Measurements from ENCODE around the gene FRMD5.

FRMD5 gene

GRCh38 chr15:43911235-43911781 is 283.8 kb downstream of the FRMD5 start:
- Histone ChIP-seq H3K27me3 (replicated peaks; ENCODE audit: control insufficient read depth, insufficient read depth, low read length) (no peaks in the 10 kb centered on the region), H3K9ac (ENCODE audit: low read length) (peak overlapping the region; percentile 37), H3K4me3 (ENCODE audit: low read length) (peak overlapping the region; percentile 28), H3K36me3 (ENCODE audit: control insufficient read depth, insufficient read depth, low read length, severe bottlenecking) (no peaks in the 10 kb centered on the region), H3K9me3 (ENCODE audit: control insufficient read depth, low read length) (no peaks in the 10 kb centered on the region), H3K4me1 (ENCODE audit: control insufficient read depth, insufficient read depth, low read length) (peaks cover 80% of the 10 kb centered on the region)
- DNase-seq (ENCODE audit: low read depth), result peak; percentile 75

GRCh38 chr15:43908516-43909050 is 286.5 kb downstream of the FRMD5 start:
- Histone ChIP-seq H3K27me3 (replicated peaks; ENCODE audit: control insufficient read depth, insufficient read depth, low read length) (no peaks in the 10 kb centered on the region), H3K4me3 (ENCODE audit: low read length) (no peak overlapping the region), H3K9ac (ENCODE audit: low read length) (peak overlapping the region; percentile 72), H3K36me3 (ENCODE audit: control insufficient read depth, insufficient read depth, low read length, severe bottlenecking) (no peaks in the 10 kb centered on the region), H3K4me1 (ENCODE audit: control insufficient read depth, insufficient read depth, low read length) (peaks cover 56% of the 10 kb centered on the region), H3K9me3 (ENCODE audit: control insufficient read depth, low read length) (no peaks in the 10 kb centered on the region)
- no peak for DNase-seq (ENCODE audit: low read depth)

- H3K36me3 ChIP-seq (ENCODE audit: control insufficient read depth, insufficient read depth, low read length, severe bottlenecking), result no peaks in the 10 kb centered on the region
- H3K9me3 ChIP-seq (ENCODE audit: control insufficient read depth, low read length), result no peaks in the 10 kb centered on the region
- H3K4me1 ChIP-seq (ENCODE audit: control insufficient read depth, insufficient read depth, low read length), result peaks cover 31% of the 10 kb centered on the region
- peak overlapping the region; percentile 17 for H3K9ac ChIP-seq (ENCODE audit: low read length)
- H3K27me3 ChIP-seq (replicated peaks; ENCODE audit: control insufficient read depth, insufficient read depth, low read length), result no peaks in the 10 kb centered on the region
- no peak overlapping the region for H3K4me3 ChIP-seq (ENCODE audit: low read length)
- no peak for DNase-seq (ENCODE audit: low read depth)
These were observed 289.3 kb downstream of the FRMD5 start for GRCh38 chr15:43905755-43906154.

- Histone ChIP-seq H3K4me1 (ENCODE audit: control insufficient read depth, insufficient read depth, low read length) (peaks cover 18% of the 10 kb centered on the region), H3K9me3 (ENCODE audit: control insufficient read depth, low read length) (no peaks in the 10 kb centered on the region), H3K9ac (ENCODE audit: low read length) (no peak overlapping the region), H3K27me3 (replicated peaks; ENCODE audit: control insufficient read depth, insufficient read depth, low read length) (no peaks in the 10 kb centered on the region), H3K4me3 (ENCODE audit: low read length) (no peak overlapping the region), H3K36me3 (ENCODE audit: control insufficient read depth, insufficient read depth, low read length, severe bottlenecking) (no peaks in the 10 kb centered on the region)
- peak; percentile 90 for DNase-seq (ENCODE audit: low read depth)
These were observed 291.2 kb downstream of the FRMD5 start for GRCh38 chr15:43903864-43904290.

GRCh38 chr15:43901495-43901894 is 293.6 kb downstream of the FRMD5 start:
- Histone ChIP-seq H3K4me1 (ENCODE audit: control insufficient read depth, insufficient read depth, low read length) (peaks cover 8% of the 10 kb centered on the region), H3K9me3 (ENCODE audit: control insufficient read depth, low read length) (no peaks in the 10 kb centered on the region), H3K36me3 (ENCODE audit: control insufficient read depth, insufficient read depth, low read length, severe bottlenecking) (no peaks in the 10 kb centered on the region), H3K4me3 (ENCODE audit: low read length) (no peak overlapping the region), H3K9ac (ENCODE audit: low read length) (no peak overlapping the region), H3K27me3 (replicated peaks; ENCODE audit: control insufficient read depth, insufficient read depth, low read length) (no peaks in the 10 kb centered on the region)
- no peak for DNase-seq (ENCODE audit: low read depth)

- no peak for DNase-seq (ENCODE audit: low read depth)
- Histone ChIP-seq H3K36me3 (ENCODE audit: control insufficient read depth, insufficient read depth, low read length, severe bottlenecking) (no peaks in the 10 kb centered on the region), H3K9me3 (ENCODE audit: control insufficient read depth, low read length) (no peaks in the 10 kb centered on the region), H3K4me1 (ENCODE audit: control insufficient read depth, insufficient read depth, low read length) (peaks cover 8% of the 10 kb centered on the region), H3K4me3 (ENCODE audit: low read length) (no peak overlapping the region), H3K9ac (ENCODE audit: low read length) (no peak overlapping the region), H3K27me3 (replicated peaks; ENCODE audit: control insufficient read depth, insufficient read depth, low read length) (no peaks in the 10 kb centered on the region)
These were observed 294.1 kb downstream of the FRMD5 start for GRCh38 chr15:43900996-43901395.

GRCh38 chr15:43899928-43900327 is 295.1 kb downstream of the FRMD5 start:
- Histone ChIP-seq H3K27me3 (replicated peaks; ENCODE audit: control insufficient read depth, insufficient read depth, low read length) (no peaks in the 10 kb centered on the region), H3K4me3 (ENCODE audit: low read length) (no peak overlapping the region), H3K4me1 (ENCODE audit: control insufficient read depth, insufficient read depth, low read length) (peaks cover 8% of the 10 kb centered on the region), H3K36me3 (ENCODE audit: control insufficient read depth, insufficient read depth, low read length, severe bottlenecking) (no peaks in the 10 kb centered on the region), H3K9ac (ENCODE audit: low read length) (no peak overlapping the region), H3K9me3 (ENCODE audit: control insufficient read depth, low read length) (no peaks in the 10 kb centered on the region)
- DNase-seq (ENCODE audit: low read depth), result no peak

GRCh38 chr15:43898891-43899290 is 296.2 kb downstream of the FRMD5 start:
- no peaks in the 10 kb centered on the region for H3K36me3 ChIP-seq (ENCODE audit: control insufficient read depth, insufficient read depth, low read length, severe bottlenecking)
- peaks cover 8% of the 10 kb centered on the region for H3K4me1 ChIP-seq (ENCODE audit: control insufficient read depth, insufficient read depth, low read length)
- no peaks in the 10 kb centered on the region for H3K27me3 ChIP-seq (replicated peaks; ENCODE audit: control insufficient read depth, insufficient read depth, low read length)
- H3K9ac ChIP-seq (ENCODE audit: low read length), result no peak overlapping the region
- H3K9me3 ChIP-seq (ENCODE audit: control insufficient read depth, low read length), result no peaks in the 10 kb centered on the region
- DNase-seq (ENCODE audit: low read depth), result no peak
- H3K4me3 ChIP-seq (ENCODE audit: low read length), result no peak overlapping the region

- peaks cover 8% of the 10 kb centered on the region for H3K4me1 ChIP-seq (ENCODE audit: control insufficient read depth, insufficient read depth, low read length)
- no peak overlapping the region for H3K9ac ChIP-seq (ENCODE audit: low read length)
- H3K36me3 ChIP-seq (ENCODE audit: control insufficient read depth, insufficient read depth, low read length, severe bottlenecking), result no peaks in the 10 kb centered on the region
- DNase-seq (ENCODE audit: low read depth), result no peak
- no peak overlapping the region for H3K4me3 ChIP-seq (ENCODE audit: low read length)
- H3K27me3 ChIP-seq (replicated peaks; ENCODE audit: control insufficient read depth, insufficient read depth, low read length), result no peaks in the 10 kb centered on the region
- H3K9me3 ChIP-seq (ENCODE audit: control insufficient read depth, low read length), result no peaks in the 10 kb centered on the region
These were observed 298.5 kb downstream of the FRMD5 start for GRCh38 chr15:43896543-43896942.

- H3K9me3 ChIP-seq (ENCODE audit: control insufficient read depth, low read length), result no peaks in the 10 kb centered on the region
- no peaks in the 10 kb centered on the region for H3K36me3 ChIP-seq (ENCODE audit: control insufficient read depth, insufficient read depth, low read length, severe bottlenecking)
- no peaks in the 10 kb centered on the region for H3K27me3 ChIP-seq (replicated peaks; ENCODE audit: control insufficient read depth, insufficient read depth, low read length)
- no peak overlapping the region for H3K9ac ChIP-seq (ENCODE audit: low read length)
- no peak for DNase-seq (ENCODE audit: low read depth)
- peaks cover 8% of the 10 kb centered on the region for H3K4me1 ChIP-seq (ENCODE audit: control insufficient read depth, insufficient read depth, low read length)
- H3K4me3 ChIP-seq (ENCODE audit: low read length), result no peak overlapping the region
These were observed 299.5 kb downstream of the FRMD5 start for GRCh38 chr15:43895586-43895985.

- no peak overlapping the region for H3K4me3 ChIP-seq (ENCODE audit: low read length)
- no peak for DNase-seq (ENCODE audit: low read depth)
- H3K4me1 ChIP-seq (ENCODE audit: control insufficient read depth, insufficient read depth, low read length), result peaks cover 5% of the 10 kb centered on the region
- H3K9me3 ChIP-seq (ENCODE audit: control insufficient read depth, low read length), result no peaks in the 10 kb centered on the region
- no peaks in the 10 kb centered on the region for H3K27me3 ChIP-seq (replicated peaks; ENCODE audit: control insufficient read depth, insufficient read depth, low read length)
- H3K36me3 ChIP-seq (ENCODE audit: control insufficient read depth, insufficient read depth, low read length, severe bottlenecking), result no peaks in the 10 kb centered on the region
- H3K9ac ChIP-seq (ENCODE audit: low read length), result no peak overlapping the region
These were observed 301.1 kb downstream of the FRMD5 start for GRCh38 chr15:43893956-43894355.

GRCh38 chr15:43889042-43889441 is 306.0 kb downstream of the FRMD5 start:
- DNase-seq (ENCODE audit: low read depth), result no peak
- Histone ChIP-seq H3K4me3 (ENCODE audit: low read length) (no peak overlapping the region), H3K27me3 (replicated peaks; ENCODE audit: control insufficient read depth, insufficient read depth, low read length) (no peaks in the 10 kb centered on the region), H3K9ac (ENCODE audit: low read length) (no peak overlapping the region), H3K4me1 (ENCODE audit: control insufficient read depth, insufficient read depth, low read length) (no peaks in the 10 kb centered on the region), H3K36me3 (ENCODE audit: control insufficient read depth, insufficient read depth, low read length, severe bottlenecking) (no peaks in the 10 kb centered on the region), H3K9me3 (ENCODE audit: control insufficient read depth, low read length) (no peaks in the 10 kb centered on the region)

Data from adipocyte (in vitro differentiated cells).